Effector memory CD4-positive, alpha-beta T cell (primary cell): ENCODE measurements around the gene BGLAP.
A peak's percentile ranks its signal among the peaks of the same experiment; 100 is the strongest.

ENCODE experiments used
- DNase-seq, 3 donors: peaks; one replicate each; pipeline ENCODE4 v3.0.0-alpha.2; 2020
- H3K27ac ChIP-seq: 2 replicates; pipeline ENCODE4 v1.7.0; 2013; ENCODE audit warnings: mild to moderate bottlenecking, low read length, moderate library complexity; ENCODE audit not compliant: insufficient read depth, poor library complexity, severe bottlenecking
- H3K27me3 ChIP-seq: replicated peaks from 2 replicates; pipeline ENCODE4 v1.7.0; 2013; ENCODE audit warnings: mild to moderate bottlenecking, low read length; ENCODE audit not compliant: insufficient read depth, control insufficient read depth, poor library complexity, severe bottlenecking
- H3K36me3 ChIP-seq: 2 replicates; pipeline ENCODE4 v1.7.0; 2013; ENCODE audit warnings: mild to moderate bottlenecking, low read length, moderate library complexity; ENCODE audit not compliant: control insufficient read depth, insufficient read depth
- H3K4me1 ChIP-seq: 2 replicates; pipeline ENCODE4 v1.7.0; 2013; ENCODE audit warnings: low read length, mild to moderate bottlenecking; ENCODE audit not compliant: control insufficient read depth, insufficient read depth, poor library complexity, severe bottlenecking
- H3K4me3 ChIP-seq: 2 replicates; pipeline ENCODE4 v1.7.0; 2013; ENCODE audit warnings: low read length, low read depth, mild to moderate bottlenecking; ENCODE audit not compliant: insufficient read depth, poor library complexity, severe bottlenecking
- H3K9me3 ChIP-seq: 2 replicates; pipeline ENCODE4 v1.7.0; 2013; ENCODE audit warnings: mild to moderate bottlenecking, low read length, moderate library complexity; ENCODE audit not compliant: control insufficient read depth

The BGLAP gene

DNA sequence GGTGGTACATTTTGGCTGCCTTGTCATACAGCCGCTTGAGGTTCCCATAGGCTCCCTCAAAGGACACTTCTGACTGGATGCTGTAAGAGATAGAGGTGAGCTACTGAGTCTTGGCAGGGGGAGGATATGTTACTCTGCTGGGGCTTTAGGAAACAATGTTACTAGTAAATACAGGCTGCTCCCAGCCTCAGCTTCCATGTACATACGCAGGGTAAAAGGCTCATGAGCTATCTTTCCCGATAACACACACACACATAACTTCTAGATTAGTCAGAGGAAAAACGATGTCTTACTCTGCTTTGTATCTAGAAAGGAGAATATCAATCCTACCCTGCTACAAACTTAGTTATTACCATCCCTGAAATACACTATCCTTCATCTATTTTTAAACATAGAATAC lies 26.4 kb downstream of the BGLAP start:
- H3K9me3 ChIP-seq, result no peaks in the 10 kb centered on the region
- no peaks in the 10 kb centered on the region for H3K27me3 ChIP-seq
- no peak for DNase-seq
- peaks cover 76% of the 10 kb centered on the region for H3K36me3 ChIP-seq
- no peak overlapping the region for H3K4me3 ChIP-seq
- no peaks in the 10 kb centered on the region for H3K4me1 ChIP-seq
- H3K27ac ChIP-seq, result no peak overlapping the region

DNA sequence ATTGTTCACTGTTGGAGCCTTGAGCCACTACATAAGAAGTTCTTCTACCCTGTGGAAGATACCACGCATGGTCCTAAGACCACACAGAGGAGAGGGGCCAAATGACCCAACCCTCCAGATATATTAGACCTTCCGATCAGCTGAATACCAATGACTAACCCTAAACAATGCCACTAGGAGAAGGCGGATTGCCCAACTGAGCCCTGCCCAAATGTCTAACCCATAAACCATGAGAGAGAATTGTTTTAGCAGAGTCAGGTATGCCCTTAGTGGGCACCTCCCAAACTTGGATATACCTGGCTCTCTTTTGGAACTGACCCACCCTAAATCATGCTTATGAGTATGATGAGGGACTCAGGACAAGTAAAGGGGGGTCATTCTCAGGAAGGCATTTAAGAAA lies 28.3 kb downstream of the BGLAP start:
- no peaks in the 10 kb centered on the region for H3K27me3 ChIP-seq
- no peak for DNase-seq
- H3K36me3 ChIP-seq, result peaks cover 83% of the 10 kb centered on the region
- no peaks in the 10 kb centered on the region for H3K4me1 ChIP-seq
- no peak overlapping the region for H3K4me3 ChIP-seq
- H3K27ac ChIP-seq, result no peak overlapping the region
- no peaks in the 10 kb centered on the region for H3K9me3 ChIP-seq

DNA sequence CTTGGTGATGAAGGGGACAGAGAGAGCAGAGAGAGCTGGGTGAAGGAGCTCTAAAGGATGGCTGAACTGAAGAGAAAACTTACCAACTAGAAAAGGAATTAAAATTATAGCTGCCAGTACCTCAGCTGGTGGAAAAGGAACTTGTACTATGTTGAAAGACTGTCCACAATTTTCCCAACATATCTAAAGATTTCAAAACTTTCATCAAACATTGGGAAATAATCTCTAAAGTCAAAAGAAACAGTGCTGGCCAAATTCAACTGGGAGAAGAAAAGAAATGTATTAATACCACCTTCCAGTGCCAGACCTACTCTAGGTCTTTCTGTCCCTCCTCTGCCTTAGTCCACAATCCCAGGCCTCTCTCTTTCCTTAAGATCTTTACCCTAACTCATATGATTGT lies 34.5 kb downstream of the BGLAP start:
- no peak for DNase-seq
- H3K27ac ChIP-seq, result no peak overlapping the region
- no peak overlapping the region for H3K4me3 ChIP-seq
- H3K9me3 ChIP-seq, result no peaks in the 10 kb centered on the region
- H3K27me3 ChIP-seq, result no peaks in the 10 kb centered on the region
- H3K4me1 ChIP-seq, result peaks cover 7% of the 10 kb centered on the region
- H3K36me3 ChIP-seq, result peaks cover 63% of the 10 kb centered on the region

DNA sequence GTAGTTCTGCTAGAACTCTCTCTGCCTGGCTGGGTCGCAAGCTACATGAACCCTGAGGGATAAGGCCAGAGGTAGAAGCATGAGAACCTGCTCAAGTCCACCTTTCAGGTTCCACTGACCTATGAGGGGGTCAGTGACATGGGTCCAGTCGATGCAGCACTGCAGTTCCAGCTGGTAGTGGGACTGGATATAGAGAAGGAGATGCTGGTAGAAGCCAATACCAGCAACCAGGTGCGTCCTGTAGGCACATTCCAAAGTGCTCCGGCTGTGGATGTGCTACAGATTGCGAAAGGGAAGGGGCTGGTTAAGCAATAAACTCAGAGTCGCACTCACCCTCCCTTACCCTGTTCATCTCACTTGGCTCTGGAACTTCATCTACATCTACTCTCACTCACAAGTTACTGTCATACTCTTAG lies 35.0 kb downstream of the BGLAP start:
- H3K9me3 ChIP-seq, result no peaks in the 10 kb centered on the region
- no peaks in the 10 kb centered on the region for H3K27me3 ChIP-seq
- peaks cover 11% of the 10 kb centered on the region for H3K4me1 ChIP-seq
- H3K36me3 ChIP-seq, result peaks cover 63% of the 10 kb centered on the region
- no peak for DNase-seq
- no peak overlapping the region for H3K27ac ChIP-seq
- no peak overlapping the region for H3K4me3 ChIP-seq

DNA sequence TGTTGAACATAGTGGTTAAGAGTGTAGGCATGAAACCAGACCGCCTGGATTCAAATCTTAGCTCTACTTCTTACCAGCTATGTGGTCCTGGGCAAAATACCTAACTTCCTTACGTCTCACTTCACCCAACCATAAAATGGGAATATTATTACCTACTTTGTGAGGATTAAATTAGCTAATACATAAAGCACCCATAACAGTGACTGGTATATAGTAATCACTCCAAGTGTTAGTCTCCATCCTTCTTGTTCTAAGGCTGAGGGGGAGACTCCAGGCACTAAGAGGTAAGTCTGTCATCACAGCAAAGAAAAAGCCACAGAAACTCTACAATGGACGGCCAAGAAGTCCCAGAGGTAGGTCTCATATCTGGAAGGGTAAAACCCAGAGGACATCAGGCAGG lies 37.9 kb downstream of the BGLAP start:
- Histone ChIP-seq H3K4me1 (peaks cover 18% of the 10 kb centered on the region), H3K36me3 (peaks cover 34% of the 10 kb centered on the region), H3K27me3 (no peaks in the 10 kb centered on the region), H3K9me3 (no peaks in the 10 kb centered on the region), H3K4me3 (no peak overlapping the region), H3K27ac (no peak overlapping the region)
- no peak for DNase-seq

DNA sequence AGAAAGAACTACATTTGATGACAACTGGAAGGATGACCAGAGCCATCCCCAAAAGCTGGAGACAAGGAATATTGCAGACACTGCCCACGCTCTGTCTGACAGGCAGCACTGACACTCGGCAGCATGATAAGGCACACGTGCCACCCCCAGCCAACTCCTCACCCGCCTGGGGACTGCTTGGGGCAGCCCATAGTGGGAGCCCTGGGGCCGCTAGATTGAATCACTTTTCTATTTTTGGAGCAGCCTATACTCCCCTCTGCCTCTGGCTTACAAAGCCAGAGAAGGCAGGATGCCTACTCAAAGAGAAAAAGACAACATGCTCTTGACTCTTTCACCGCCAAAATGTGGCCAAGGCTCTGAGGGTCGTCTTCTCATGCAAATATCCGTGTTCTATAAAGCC lies 39.3 kb downstream of the BGLAP start:
- Histone ChIP-seq H3K4me1 (peaks cover 18% of the 10 kb centered on the region), H3K9me3 (no peaks in the 10 kb centered on the region), H3K27ac (peak overlapping the region; percentile 81), H3K27me3 (no peaks in the 10 kb centered on the region), H3K4me3 (peak overlapping the region; percentile 88), H3K36me3 (peaks cover 29% of the 10 kb centered on the region)
- no peak for DNase-seq

DNA sequence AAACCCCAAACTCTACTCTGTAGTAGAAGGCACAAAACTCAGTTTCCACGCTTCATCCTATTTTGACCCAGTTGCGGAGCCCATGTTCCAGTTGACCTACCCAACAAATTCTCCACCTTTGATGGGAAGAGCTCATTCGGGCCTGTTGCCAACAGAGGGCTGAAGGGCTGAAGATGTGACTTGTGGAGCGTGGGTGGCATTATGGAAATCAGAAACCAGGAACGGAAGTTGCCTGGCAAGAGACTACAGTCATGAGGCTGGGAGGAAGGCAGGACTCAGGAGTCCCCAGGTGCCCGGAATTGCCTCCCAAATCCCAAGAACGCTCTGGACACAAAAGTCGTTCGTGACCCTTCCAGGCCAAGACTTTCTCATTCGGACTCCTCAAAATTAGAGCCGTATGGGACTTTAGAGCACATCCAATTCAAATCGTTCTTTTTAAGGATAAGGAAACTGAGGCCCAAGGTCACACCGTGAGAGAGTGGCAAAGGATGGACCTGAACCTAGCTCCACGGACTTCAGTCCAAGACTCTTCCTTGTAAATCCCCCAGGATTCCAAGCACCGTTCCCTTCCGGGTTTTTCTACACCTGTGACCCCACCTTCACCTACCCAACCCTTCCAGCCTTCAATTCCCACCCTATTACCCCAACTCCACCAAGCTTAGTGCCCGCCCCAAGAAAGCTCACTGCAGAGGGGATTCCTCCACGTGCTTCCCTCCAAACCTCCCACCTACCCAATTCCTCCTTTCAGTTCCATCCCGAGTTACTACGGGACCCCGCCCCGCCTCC lies 39.9 kb downstream of the BGLAP start:
- no peak for DNase-seq
- Histone ChIP-seq H3K27ac (peak overlapping the region; percentile 81), H3K9me3 (no peaks in the 10 kb centered on the region), H3K36me3 (peaks cover 23% of the 10 kb centered on the region), H3K4me3 (peak overlapping the region; percentile 88), H3K4me1 (peaks cover 18% of the 10 kb centered on the region), H3K27me3 (no peaks in the 10 kb centered on the region)

DNA sequence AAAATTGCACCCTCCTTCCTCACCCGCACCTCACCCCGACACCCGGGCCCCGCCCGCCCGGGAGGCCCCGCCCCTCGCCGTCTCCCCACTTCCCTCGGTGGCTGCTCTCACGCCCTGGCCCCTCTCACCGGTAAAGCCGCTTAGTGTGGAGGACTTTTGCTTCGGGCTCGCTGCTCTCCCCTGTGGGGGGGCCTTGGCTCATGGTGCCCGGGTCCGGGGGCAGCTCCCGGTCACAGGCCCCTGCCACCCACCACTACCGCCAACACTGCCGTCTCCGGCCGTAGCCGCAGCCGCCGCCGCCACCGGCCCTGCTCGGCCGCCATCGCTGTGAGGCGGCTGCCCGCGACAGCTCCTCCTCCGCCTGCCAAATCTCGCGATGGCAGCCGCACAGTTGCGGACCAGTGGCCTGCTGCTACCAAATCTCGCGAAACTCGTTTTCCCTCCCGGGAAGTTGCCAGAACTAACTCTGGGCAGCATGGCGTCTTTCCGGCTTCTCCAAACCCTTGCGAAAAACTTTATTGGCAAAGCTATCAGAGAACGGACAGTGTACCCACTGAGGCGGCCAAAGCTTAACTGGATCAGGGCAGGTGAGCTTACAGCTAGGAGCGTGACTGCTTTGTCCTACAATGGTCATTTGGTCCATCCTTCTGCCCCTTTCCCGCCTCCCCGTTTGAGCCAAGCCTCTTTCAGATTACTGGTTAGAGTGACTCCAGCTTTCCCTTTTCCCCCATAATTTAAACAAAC lies 40.7 kb downstream of the BGLAP start, which contains the start of gene SMG5:
TSS of gene SMG5 (minus strand) at position 347 of the 744 bp plus-strand sequence. CDS start at position 202, 145 bp downstream.
- DNase-seq, result peak; percentile 90 to 94 (median 93)
- Histone ChIP-seq H3K4me3 (peak within 1 kb of the TSS; percentile 88), H3K4me1 (peaks cover 18% of the 10 kb centered on the region), H3K36me3 (peaks cover 17% of the 10 kb centered on the region), H3K27me3 (no peaks in the 10 kb centered on the region), H3K27ac (peak within 1 kb of the TSS; percentile 81), H3K9me3 (no peaks in the 10 kb centered on the region)

DNA sequence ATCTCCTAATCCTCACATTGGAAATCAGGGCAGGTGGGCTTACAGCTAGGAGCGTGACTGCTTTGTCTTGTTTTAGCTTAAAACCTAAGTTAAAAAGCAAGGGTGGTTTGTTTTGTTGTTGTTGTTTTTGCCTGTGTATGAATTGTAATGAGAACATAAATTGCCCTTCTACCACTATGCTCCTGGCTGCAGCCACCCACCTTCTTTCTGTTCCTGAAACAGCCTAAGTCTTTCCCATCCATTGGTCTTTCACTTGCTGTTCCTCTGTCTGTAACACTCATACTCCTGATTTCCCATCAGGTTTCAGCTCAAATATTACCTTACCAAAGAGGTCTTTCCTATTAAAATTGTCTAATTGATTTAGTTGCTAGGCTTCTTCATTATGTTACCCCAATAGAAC lies 41.5 kb downstream of the BGLAP start:
- H3K27me3 ChIP-seq, result no peaks in the 10 kb centered on the region
- H3K4me1 ChIP-seq, result peaks cover 18% of the 10 kb centered on the region
- no peak for DNase-seq

DNA sequence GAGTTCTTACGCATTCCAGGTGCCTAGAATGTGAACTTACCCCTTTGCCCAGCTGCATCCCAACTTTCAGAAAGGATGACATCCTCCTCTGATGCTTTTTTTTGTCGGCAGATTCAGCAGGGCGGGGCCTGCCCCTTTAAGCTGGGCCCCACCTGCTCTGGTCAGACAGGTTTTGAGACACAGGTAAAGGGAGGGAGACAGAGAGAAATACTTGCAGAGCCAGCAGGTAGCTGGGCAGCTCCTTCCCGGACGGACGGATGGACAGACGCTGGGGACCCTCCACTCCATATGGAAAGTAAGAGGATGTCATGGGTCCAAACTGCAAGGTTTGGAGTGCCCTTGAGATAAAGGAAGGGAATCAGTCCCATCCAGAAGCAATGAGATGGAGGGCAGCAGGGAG lies 42.1 kb downstream of the BGLAP start, which contains the start of gene TMEM79:
TSS of gene TMEM79 (plus strand) at position 214 of the 400 bp plus-strand sequence. CDS start 902 bp downstream, outside the sequence.
- H3K4me1 ChIP-seq, result peaks cover 18% of the 10 kb centered on the region

More for the DNA sequence above, 41.5 kb downstream of the BGLAP start:
- Histone ChIP-seq H3K4me3 (peak overlapping the region; percentile 88), H3K27ac (peak overlapping the region; percentile 81), H3K9me3 (no peaks in the 10 kb centered on the region), H3K36me3 (peaks cover 9% of the 10 kb centered on the region)

More for the DNA sequence above, 42.1 kb downstream of the BGLAP start, which contains the start of gene TMEM79:
- no peak for DNase-seq
- H3K27ac ChIP-seq, result peak within 1 kb of the TSS; percentile 81
- H3K4me3 ChIP-seq, result peak within 1 kb of the TSS; percentile 88
- peaks cover 11% of the 10 kb centered on the region for H3K36me3 ChIP-seq
- no peaks in the 10 kb centered on the region for H3K9me3 ChIP-seq
- no peaks in the 10 kb centered on the region for H3K27me3 ChIP-seq
